ENCODE results near the gene LCTL.

Gene LCTL

GRCh38 chr15:66565741-66566144 lies at the start of gene LCTL:
TSS of gene LCTL (minus strand) at chr15:66565998. CDS start at chr15:66565365, 633 bp downstream.
- Histone ChIP-seq H3K79me2 (ENCODE audit: low read length) (no peaks in the 10 kb centered on the region), H3K4me3 (ENCODE audit: low read length) (no peak within 1 kb of the TSS), H3K9ac (ENCODE audit: low read length) (no peak within 1 kb of the TSS), H3K27ac (ENCODE audit: low read length) (no peak within 1 kb of the TSS), H2AFZ (ENCODE audit: low read depth, low read length) (no peak within 1 kb of the TSS), H3K36me3 (replicated peaks; ENCODE audit: low read depth, low read length) (no peaks in the 10 kb centered on the region), H4K20me1 (ENCODE audit: insufficient read depth, low read length) (no peaks in the 10 kb centered on the region), H3K27me3 (ENCODE audit: low read depth, low read length) (no peaks in the 10 kb centered on the region), H3K4me1 (ENCODE audit: low read length) (no peaks in the 10 kb centered on the region), H3K4me2 (ENCODE audit: low read length) (peak within 1 kb of the TSS; percentile 73), H3K9me3 (ENCODE audit: insufficient read depth, low read length) (no peaks in the 10 kb centered on the region)
- TF ChIP-seq CTCF (IDR thresholded peaks at IDR 0.05; ENCODE audit: low read depth, low read length) (no peak), EZH2phosphoT487 (IDR thresholded peaks at IDR 0.05; ENCODE audit: low read depth) (no peak)

GRCh38 chr15:66614951-66615760 lies 49.4 kb upstream of the LCTL start:
- Histone ChIP-seq H3K36me3 (replicated peaks; ENCODE audit: low read depth, low read length) (no peaks in the 10 kb centered on the region), H3K4me2 (ENCODE audit: low read length) (no peak overlapping the region), H3K9ac (ENCODE audit: low read length) (no peak overlapping the region), H3K4me1 (ENCODE audit: low read length) (peaks cover 17% of the 10 kb centered on the region; the same call in 1 of the 2 replicates), H3K4me3 (ENCODE audit: low read length) (no peak overlapping the region), H3K27ac (ENCODE audit: low read length) (no peak overlapping the region), H2AFZ (ENCODE audit: low read depth, low read length) (0 out of 2 replicates have a peak overlapping the region, but pooled peaks have one; percentile 27), H3K79me2 (ENCODE audit: low read length) (no peaks in the 10 kb centered on the region), H4K20me1 (ENCODE audit: insufficient read depth, low read length) (no peaks in the 10 kb centered on the region), H3K27me3 (ENCODE audit: low read depth, low read length) (no peaks in the 10 kb centered on the region), H3K9me3 (ENCODE audit: insufficient read depth, low read length) (no peaks in the 10 kb centered on the region)
- no peak for TF ChIP-seq EZH2phosphoT487 (IDR thresholded peaks at IDR 0.05; ENCODE audit: low read depth)
- no peak for TF ChIP-seq CTCF (IDR thresholded peaks at IDR 0.05; ENCODE audit: low read depth, low read length)

GRCh38 chr15:66614456-66614855 lies 48.7 kb upstream of the LCTL start:
- Histone ChIP-seq H3K27ac (ENCODE audit: low read length) (no peak overlapping the region), H3K36me3 (replicated peaks; ENCODE audit: low read depth, low read length) (no peaks in the 10 kb centered on the region)
- no peak for TF ChIP-seq CTCF (IDR thresholded peaks at IDR 0.05; ENCODE audit: low read depth, low read length)
- TF ChIP-seq EZH2phosphoT487 (IDR thresholded peaks at IDR 0.05; ENCODE audit: low read depth), result no peak

GRCh38 chr15:66613743-66614142 lies 47.9 kb upstream of the LCTL start:
- Histone ChIP-seq H3K4me3 (ENCODE audit: low read length) (no peak overlapping the region), H4K20me1 (ENCODE audit: insufficient read depth, low read length) (no peaks in the 10 kb centered on the region), H3K4me1 (ENCODE audit: low read length) (peaks cover 17% of the 10 kb centered on the region; the same call in 1 of the 2 replicates), H3K27me3 (ENCODE audit: low read depth, low read length) (no peaks in the 10 kb centered on the region), H2AFZ (ENCODE audit: low read depth, low read length) (no peak overlapping the region), H3K9ac (ENCODE audit: low read length) (no peak overlapping the region), H3K79me2 (ENCODE audit: low read length) (no peaks in the 10 kb centered on the region), H3K27ac (ENCODE audit: low read length) (no peak overlapping the region), H3K4me2 (ENCODE audit: low read length) (no peak overlapping the region), H3K9me3 (ENCODE audit: insufficient read depth, low read length) (no peaks in the 10 kb centered on the region), H3K36me3 (replicated peaks; ENCODE audit: low read depth, low read length) (no peaks in the 10 kb centered on the region)
- TF ChIP-seq EZH2phosphoT487 (IDR thresholded peaks at IDR 0.05; ENCODE audit: low read depth) (no peak), CTCF (IDR thresholded peaks at IDR 0.05; ENCODE audit: low read depth, low read length) (no peak)

More at GRCh38 chr15:66614456-66614855, 48.7 kb upstream of the LCTL start:
- H3K4me1 ChIP-seq (ENCODE audit: low read length), result peaks cover 17% of the 10 kb centered on the region; the same call in 1 of the 2 replicates
- H3K27me3 ChIP-seq (ENCODE audit: low read depth, low read length), result no peaks in the 10 kb centered on the region
- H3K4me3 ChIP-seq (ENCODE audit: low read length), result no peak overlapping the region
- no peak overlapping the region for H2AFZ ChIP-seq (ENCODE audit: low read depth, low read length)
- no peaks in the 10 kb centered on the region for H4K20me1 ChIP-seq (ENCODE audit: insufficient read depth, low read length)
- H3K4me2 ChIP-seq (ENCODE audit: low read length), result no peak overlapping the region
- H3K9me3 ChIP-seq (ENCODE audit: insufficient read depth, low read length), result no peaks in the 10 kb centered on the region
- H3K79me2 ChIP-seq (ENCODE audit: low read length), result no peaks in the 10 kb centered on the region
- no peak overlapping the region for H3K9ac ChIP-seq (ENCODE audit: low read length)
